ENCODE measurements around the gene DIO1.

DNA sequence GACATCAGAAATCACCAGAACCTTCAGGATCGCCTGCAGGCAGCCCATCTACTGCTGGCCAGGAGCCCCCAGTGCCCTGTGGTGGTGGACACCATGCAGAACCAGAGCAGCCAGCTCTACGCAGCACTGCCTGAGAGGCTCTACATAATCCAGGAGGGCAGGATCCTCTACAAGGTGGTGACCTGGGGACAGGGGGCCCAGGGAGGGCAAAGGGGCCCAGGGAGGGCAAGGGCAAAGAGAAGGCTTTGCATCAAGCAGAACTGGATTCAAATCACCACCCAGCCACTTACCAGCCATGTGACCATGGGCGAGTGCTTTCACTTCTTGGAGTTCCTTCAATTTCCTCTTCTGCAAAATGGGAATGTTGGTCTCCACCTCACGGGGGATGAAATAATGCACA lies 12.1 kb downstream of the DIO1 start:
- TF ChIP-seq CTCF (IDR thresholded peaks at IDR 0.05) = no peak
- TF ChIP-seq POLR2A (IDR thresholded peaks at IDR 0.05) = no peak
